A549 (cell line): ENCODE results near the gene ECT2. TPM values are rescaled to one million over a fixed set of nuclear protein-coding genes. Genes with fewer than 3 reads are reported as not detected.

Experiments used
- ATAC-seq, 2 experiments: fragments of 200-7000 bp in 1 of 2; fragments of >200 bp in 1 of 2; cut with Nextera tagmentation in 1 of 2; cut with Tn5 transposase in 1 of 2; 3 replicates each; pipeline versions ENCODE4 v1.8.0 to v1.9.1; 2018 to 2020; ENCODE audit warnings: mild to moderate bottlenecking in 1 of 2, moderate library complexity in 1 of 2
- CTCF ChIA-PET: fragments of 300-600 bp; sonication (Branson Sonifier 250); formaldehyde crosslinking; extraction: SDS; loops from one replicate; lab custom pipeline; 2021; ENCODE audit warnings: antibody characterized with exemption, inconsistent platforms; lab: Yijun Ruan, JAX
- POLR2A ChIA-PET: fragments of 350-600 bp; formaldehyde crosslinking; extraction: SDS; loops from one replicate; lab custom pipeline; 2021; ENCODE audit warnings: antibody characterized with exemption, inconsistent platforms; lab: Yijun Ruan, JAX
- DNase-seq, 2 experiments: peaks; one replicate each; pipeline versions ENCODE4 v3.0.0 to v3.0.0-alpha.2; 2011 to 2016; ENCODE audit warnings: low read depth in 1 of 2, low spot score in 1 of 2
- FAIRE-seq: peaks from 2 replicates; lab custom pipeline; 2011; peaks lifted over from hg19 to GRCh38; lab: Jason Lieb, UNC
- H3K27ac ChIP-seq, 2 experiments: fragments of >200 bp; sonication (Bioruptor Twin); formaldehyde crosslinking; 3 replicates each; pipeline ENCODE4 v1.5.1; 2016 to 2017
- H3K4me1 ChIP-seq: fragments of >200 bp; sonication (Bioruptor Twin); formaldehyde crosslinking; 3 replicates; pipeline ENCODE4 v1.6.1; 2016
- H3K4me2 ChIP-seq: fragments of >200 bp; sonication (Bioruptor Twin); formaldehyde crosslinking; 3 replicates; pipeline ENCODE4 v1.6.1; 2016
- H3K4me3 ChIP-seq: fragments of >200 bp; sonication (Bioruptor Twin); formaldehyde crosslinking; 3 replicates; pipeline ENCODE4 v1.5.1; 2016
- H3K9me3 ChIP-seq: fragments of >200 bp; sonication (Bioruptor Twin); formaldehyde crosslinking; 3 replicates; pipeline ENCODE4 v1.6.1; 2016
- CBX2 ChIP-seq: fragments of 200-600 bp; sonication (generic); IDR thresholded peaks from 2 replicates; pipeline ENCODE4 v1.6.1; 2016; ENCODE audit warnings: low read depth, mild to moderate bottlenecking, borderline replicate concordance
- CBX8 ChIP-seq: fragments of 200-600 bp; sonication (generic); IDR thresholded peaks from 2 replicates; pipeline ENCODE4 v1.6.1; 2016
- CHD2 ChIP-seq: fragments of 150-350 bp; IDR thresholded peaks from 2 replicates; pipeline ENCODE4 v1.6.1; 2014; ENCODE audit warnings: low read length; ENCODE audit not compliant: partially characterized antibody
- CHD4 ChIP-seq: fragments of 200-600 bp; sonication (generic); IDR thresholded peaks from 2 replicates; pipeline ENCODE4 v1.6.1; 2016; ENCODE audit warnings: antibody characterized with exemption, mild to moderate bottlenecking, borderline replicate concordance
- CTCF ChIP-seq: fragments of >200 bp; sonication (Bioruptor Twin); formaldehyde crosslinking; IDR thresholded peaks from 3 replicates; pipeline ENCODE4 v1.5.1; 2016
- EHF ChIP-seq: fragments of 250-450 bp; sonication (Bioruptor Pico); IDR thresholded peaks from 2 replicates; pipeline ENCODE4 v1.5.0; 2020; ENCODE audit warnings: mild to moderate bottlenecking
- EHMT2 ChIP-seq: fragments of 200-600 bp; sonication (generic); IDR thresholded peaks from 2 replicates; pipeline ENCODE4 v1.6.1; 2016; ENCODE audit warnings: antibody characterized with exemption, low read depth, mild to moderate bottlenecking, moderate library complexity
- EP300 ChIP-seq, 2 experiments: fragments of >200 bp; sonication (Bioruptor Twin); formaldehyde crosslinking; IDR thresholded peaks; 2 replicates in 1 of 2; 3 replicates in 1 of 2; pipeline ENCODE4 v1.6.1; 2016 to 2017
- FOSL2 ChIP-seq, 2 experiments: fragments of 450-650 bp in 1 of 2; fragments of >200 bp in 1 of 2; sonication (Bioruptor Twin) in 1 of 2; formaldehyde crosslinking; IDR thresholded peaks; 2 replicates each; pipeline versions ENCODE4 v1.5.0 to v1.6.1; 2016 to 2020; ENCODE audit warnings: mild to moderate bottlenecking in 1 of 2, moderate library complexity in 1 of 2
- FOXS1 ChIP-seq: fragments of 250-450 bp; sonication (Bioruptor Pico); IDR thresholded peaks from 2 replicates; pipeline ENCODE4 v1.5.0; 2020; ENCODE audit warnings: mild to moderate bottlenecking, moderate library complexity
- GATA3 ChIP-seq: IDR thresholded peaks from 2 replicates; pipeline ENCODE4 v1.6.1; 2012; ENCODE audit warnings: borderline replicate concordance
- HDAC2 ChIP-seq: fragments of 200-600 bp; sonication (generic); IDR thresholded peaks from 2 replicates; pipeline ENCODE4 v1.6.1; 2016
- HOXB13 ChIP-seq: fragments of 250-450 bp; sonication (Bioruptor Pico); IDR thresholded peaks from 2 replicates; pipeline ENCODE4 v1.5.0; 2020; ENCODE audit warnings: low read depth, mild to moderate bottlenecking, moderate library complexity
- HOXB5 ChIP-seq: fragments of 250-450 bp; sonication (Bioruptor Pico); IDR thresholded peaks from 2 replicates; pipeline ENCODE4 v1.5.0; 2020; ENCODE audit warnings: mild to moderate bottlenecking, moderate library complexity
- JUN ChIP-seq, 2 experiments: fragments of >200 bp; sonication (Bioruptor Twin); formaldehyde crosslinking; IDR thresholded peaks; 2 replicates in 1 of 2; 3 replicates in 1 of 2; pipeline ENCODE4 v1.6.1; 2016 to 2017
- KDM5A ChIP-seq: fragments of 200-600 bp; sonication (generic); IDR thresholded peaks from 2 replicates; pipeline ENCODE4 v1.6.1; 2016; ENCODE audit warnings: antibody characterized with exemption, mild to moderate bottlenecking
- MYC ChIP-seq: IDR thresholded peaks from 2 replicates; pipeline ENCODE4 v1.6.1; 2012; ENCODE audit warnings: mild to moderate bottlenecking, inconsistent platforms, low read length, improper control_type of control experiment, borderline replicate concordance
- NPAS2 ChIP-seq: fragments of 250-450 bp; sonication (Bioruptor Pico); IDR thresholded peaks from 2 replicates; pipeline ENCODE4 v1.8.0; 2022; ENCODE audit warnings: mild to moderate bottlenecking, moderate library complexity, borderline replicate concordance
- NR3C1 ChIP-seq: fragments of >200 bp; sonication (Bioruptor Twin); formaldehyde crosslinking; IDR thresholded peaks from 3 replicates; pipeline ENCODE4 v1.6.1; 2017
- PBX3 ChIP-seq: IDR thresholded peaks from 2 replicates; pipeline ENCODE4 v1.6.1; 2012
- PHF8 ChIP-seq: fragments of 200-600 bp; sonication (generic); IDR thresholded peaks from 2 replicates; pipeline ENCODE4 v1.6.1; 2016; ENCODE audit warnings: low read depth, mild to moderate bottlenecking, antibody characterized with exemption, moderate library complexity, borderline replicate concordance
- RAD21 ChIP-seq, 2 experiments: fragments of >200 bp in 1 of 2; sonication (Bioruptor Twin) in 1 of 2; formaldehyde crosslinking in 1 of 2; IDR thresholded peaks in 1 of 2; conservative IDR thresholded peaks in 1 of 2; 2 replicates in 1 of 2; 3 replicates in 1 of 2; pipeline ENCODE4 v1.6.1; 2012 to 2018; ENCODE audit warnings: inconsistent platforms in 1 of 2
- RARB ChIP-seq: fragments of 250-450 bp; sonication (Bioruptor Pico); IDR thresholded peaks from 2 replicates; pipeline ENCODE4 v1.8.0; 2021; ENCODE audit warnings: mild to moderate bottlenecking, moderate library complexity
- REST ChIP-seq: fragments of 200-600 bp; sonication (generic); IDR thresholded peaks from 2 replicates; pipeline ENCODE4 v1.6.1; 2016; ENCODE audit warnings: antibody characterized with exemption, mild to moderate bottlenecking, moderate library complexity
- RNF2 ChIP-seq: fragments of 200-600 bp; sonication (generic); IDR thresholded peaks from 2 replicates; pipeline ENCODE4 v1.6.1; 2016; ENCODE audit warnings: low read depth, mild to moderate bottlenecking, antibody characterized with exemption, moderate library complexity, borderline replicate concordance
- SMC3 ChIP-seq: fragments of >200 bp; sonication (Bioruptor Twin); formaldehyde crosslinking; IDR thresholded peaks from 3 replicates; pipeline ENCODE4 v1.6.1; 2018; ENCODE audit warnings: inconsistent platforms
- TFCP2L1 ChIP-seq: fragments of 250-450 bp; sonication (Bioruptor Pico); IDR thresholded peaks from 2 replicates; pipeline ENCODE4 v1.5.0; 2021; ENCODE audit warnings: mild to moderate bottlenecking
- USF2 ChIP-seq: fragments of 450-650 bp; IDR thresholded peaks from 2 replicates; pipeline ENCODE4 v1.6.1; 2014; ENCODE audit warnings: antibody characterized with exemption
- ZFP36 ChIP-seq: fragments of 450-650 bp; IDR thresholded peaks from 2 replicates; pipeline ENCODE4 v1.6.1; 2014; ENCODE audit warnings: borderline replicate concordance; ENCODE audit not compliant: partially characterized antibody
- ZNF302 ChIP-seq: fragments of 250-450 bp; sonication (Bioruptor Pico); IDR thresholded peaks from 2 replicates; pipeline ENCODE4 v1.9.0; 2021; ENCODE audit warnings: inconsistent platforms, mild to moderate bottlenecking, moderate library complexity
- WGBS: methylation state at CpG from one replicate; pipeline ENCODE4 v1.1.6; 2017; ENCODE audit errors: missing lambda C conversion rate; 5-methylcytosine and 5-hydroxymethylcytosine counted together
- polyA plus RNA-seq, 4 experiments: library from polyadenylated mRNA; depleted of rRNA in 3 of 4; stranded (reverse); fragments of >200 nt; fragmentation: RNase III in 1 of 4; extraction: RNeasy Plus Mini Kit Qiagen cat#74134 plus additional on column Dnase treatment in 1 of 4; gene quantifications; 2 replicates in 3 of 4; 3 replicates in 1 of 4; pipeline ENCODE4 v1.2.3, GENCODE V29; 2011 to 2017
- TF ChIP-seq, protein P1 (sequence below): fragments of 150-350 bp; IDR thresholded peaks from 2 replicates; pipeline ENCODE4 v1.6.1; 2014; ENCODE audit warnings: low read depth, mild to moderate bottlenecking, low read length

ECT2 gene
- polyA plus RNA-seq, 2 of the 4 experiments (the other 2 are of a cell fraction) = 96.5 to 187 TPM

DNA sequence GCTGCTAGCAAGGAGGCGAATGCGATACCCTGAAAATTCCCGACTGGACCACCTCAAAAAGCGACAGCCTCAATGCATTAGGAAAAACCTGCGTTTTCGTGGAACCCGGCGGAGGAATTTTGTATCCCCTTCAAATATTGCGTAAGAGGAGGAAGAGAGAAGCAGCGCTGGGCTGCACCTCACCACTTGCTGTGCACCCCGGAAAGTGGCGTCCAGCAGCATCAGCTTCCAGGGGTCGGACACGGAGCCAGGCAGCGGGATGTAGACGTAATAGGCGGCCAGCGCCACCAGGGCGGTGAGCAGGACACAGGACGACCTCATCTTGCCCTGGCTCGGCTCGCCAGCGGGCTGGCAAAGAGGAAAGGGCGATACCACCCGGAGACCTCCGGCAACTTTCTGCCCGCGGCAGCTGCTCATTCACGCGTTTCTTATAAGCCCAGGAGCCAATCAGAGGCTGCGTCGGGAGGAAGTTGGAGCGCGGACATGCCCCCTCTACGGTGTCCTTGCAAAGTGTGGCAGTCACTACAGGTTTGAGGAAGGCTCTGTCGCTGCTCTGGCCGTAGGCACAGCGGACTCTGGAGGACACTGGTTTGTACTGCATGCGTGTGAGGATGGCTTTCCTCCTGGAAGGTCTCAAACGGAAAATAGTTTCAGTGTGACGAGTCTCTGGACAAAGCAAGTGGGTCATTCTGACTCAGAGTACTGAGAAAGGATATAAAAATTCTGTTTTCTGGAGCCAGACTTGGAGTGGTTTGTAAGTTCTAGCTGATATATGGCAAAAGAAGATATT, 39.7 kb upstream of the ECT2 start, which contains the start of gene NCEH1:
TSS of gene NCEH1 (minus strand) at position 404 of the 790 bp plus-strand sequence. CDS start at position 321, 83 bp downstream.
- ChIA-PET CTCF (interaction anchor here (0.6 to 6.7 kb wide), 20 partner anchors 9 to 87 kb away, joined by 3 to 83 read pairs (median 5); partner anchors contain the start of gene ECT2), POLR2A (interaction anchor here (0.6 to 4.4 kb wide), 7 partner anchors 11 to 86 kb away, joined by 3 to 66 read pairs (median 4); partner anchors contain the start of gene ECT2)
- Histone ChIP-seq H3K9me3 (no peaks in the 10 kb centered on the region), H3K4me1 (peaks cover 38% of the 10 kb centered on the region), H3K4me3 (peak within 1 kb of the TSS; percentile 92), H3K27ac (peak within 1 kb of the TSS; percentile 86 to 93), H3K4me2 (peak within 1 kb of the TSS; percentile 81)
- DNase-seq (peak; percentile 95 to 98), ATAC-seq (peak; percentile 97 to 98), FAIRE-seq (peak; percentile 97)
- WGBS = under 1% methylated on average over 30 of the region's 41 CpGs
- no peak for TF ChIP-seq RNF2
- TF ChIP-seq RAD21 (conservative IDR thresholded peaks at IDR 0.05 in 1 of 2, IDR thresholded peaks at IDR 0.05 in 1 of 2) = peak; percentile 76 to 84
- no peak for TF ChIP-seq GATA3
- TF ChIP-seq TFCP2L1 (CRISPR knock-in tag) = no peak
- TF ChIP-seq REST = no peak
- TF ChIP-seq HOXB5 (CRISPR knock-in tag) = no peak
- no peak for TF ChIP-seq FOSL2 (IDR thresholded peaks at IDR 0.05)
- TF ChIP-seq FOSL2 (CRISPR knock-in tag; IDR thresholded peaks at IDR 0.05) = peak; percentile 83
- TF ChIP-seq JUN (IDR thresholded peaks at IDR 0.05) = peak; percentile 80 to 86
- TF ChIP-seq FOXS1 = no peak
- TF ChIP-seq NPAS2 (CRISPR knock-in tag) = no peak
- no peak for TF ChIP-seq HOXB13 (CRISPR knock-in tag)
- TF ChIP-seq PHF8 = peak; percentile 65; the same call in 1 of the 2 replicates
- no peak for TF ChIP-seq NR3C1
- TF ChIP-seq CBX2 = no peak
- no peak for TF ChIP-seq EHF
- no peak for TF ChIP-seq CHD4
- peak in 1 of 2 experiments; percentile 30; a peak in 1 of 5 replicates for TF ChIP-seq EP300 (IDR thresholded peaks at IDR 0.05)
- TF ChIP-seq, protein P1, sequence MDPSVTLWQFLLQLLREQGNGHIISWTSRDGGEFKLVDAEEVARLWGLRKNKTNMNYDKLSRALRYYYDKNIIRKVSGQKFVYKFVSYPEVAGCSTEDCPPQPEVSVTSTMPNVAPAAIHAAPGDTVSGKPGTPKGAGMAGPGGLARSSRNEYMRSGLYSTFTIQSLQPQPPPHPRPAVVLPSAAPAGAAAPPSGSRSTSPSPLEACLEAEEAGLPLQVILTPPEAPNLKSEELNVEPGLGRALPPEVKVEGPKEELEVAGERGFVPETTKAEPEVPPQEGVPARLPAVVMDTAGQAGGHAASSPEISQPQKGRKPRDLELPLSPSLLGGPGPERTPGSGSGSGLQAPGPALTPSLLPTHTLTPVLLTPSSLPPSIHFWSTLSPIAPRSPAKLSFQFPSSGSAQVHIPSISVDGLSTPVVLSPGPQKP = no peak
- TF ChIP-seq ZFP36 = no peak
- TF ChIP-seq CHD2 = no peak
- no peak for TF ChIP-seq MYC
- no peak for TF ChIP-seq CBX8
- peak; percentile 68; the same call in 1 of the 2 replicates for TF ChIP-seq PBX3
- no peak for TF ChIP-seq EHMT2
- peak; percentile 81 for TF ChIP-seq SMC3
- TF ChIP-seq KDM5A = no peak
- TF ChIP-seq RARB = no peak
- TF ChIP-seq HDAC2 = no peak
- TF ChIP-seq USF2 = no peak
- TF ChIP-seq ZNF302 (CRISPR knock-in tag) = no peak
- peak; percentile 87 for TF ChIP-seq CTCF
